D721Med (cell line): ENCODE measurements around the gene GGPS1.
"Not testable (repeated sequence)": the region's sequence is repeated elsewhere in the genome, so short reads cannot be mapped to it uniquely, and the experiment has no call there.

Experiments
- DNase-seq: peaks from one replicate; pipeline ENCODE4 v3.0.0; 2011; ENCODE audit warnings: low spot score; ENCODE audit not compliant: insufficient read length
- FAIRE-seq: peaks from 2 replicates; lab custom pipeline; 2011; peaks lifted over from hg19 to GRCh38; lab: Jason Lieb, UNC
- TF ChIP-seq, protein P1 (sequence below): IDR thresholded peaks from 2 replicates; pipeline ENCODE4 v1.5.1; 2012; ENCODE audit warnings: mild to moderate bottlenecking, control low read depth; ENCODE audit not compliant: insufficient read depth; ENCODE audit errors: missing control alignments

Gene GGPS1

GRCh38 chr1:235328271-235329138 is at the start of gene GGPS1:
GGPS1 (plus strand) TSS chr1:235328570; CDS start chr1:235335265, 6,695 bp downstream.
- TF ChIP-seq, protein P1, sequence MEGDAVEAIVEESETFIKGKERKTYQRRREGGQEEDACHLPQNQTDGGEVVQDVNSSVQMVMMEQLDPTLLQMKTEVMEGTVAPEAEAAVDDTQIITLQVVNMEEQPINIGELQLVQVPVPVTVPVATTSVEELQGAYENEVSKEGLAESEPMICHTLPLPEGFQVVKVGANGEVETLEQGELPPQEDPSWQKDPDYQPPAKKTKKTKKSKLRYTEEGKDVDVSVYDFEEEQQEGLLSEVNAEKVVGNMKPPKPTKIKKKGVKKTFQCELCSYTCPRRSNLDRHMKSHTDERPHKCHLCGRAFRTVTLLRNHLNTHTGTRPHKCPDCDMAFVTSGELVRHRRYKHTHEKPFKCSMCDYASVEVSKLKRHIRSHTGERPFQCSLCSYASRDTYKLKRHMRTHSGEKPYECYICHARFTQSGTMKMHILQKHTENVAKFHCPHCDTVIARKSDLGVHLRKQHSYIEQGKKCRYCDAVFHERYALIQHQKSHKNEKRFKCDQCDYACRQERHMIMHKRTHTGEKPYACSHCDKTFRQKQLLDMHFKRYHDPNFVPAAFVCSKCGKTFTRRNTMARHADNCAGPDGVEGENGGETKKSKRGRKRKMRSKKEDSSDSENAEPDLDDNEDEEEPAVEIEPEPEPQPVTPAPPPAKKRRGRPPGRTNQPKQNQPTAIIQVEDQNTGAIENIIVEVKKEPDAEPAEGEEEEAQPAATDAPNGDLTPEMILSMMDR: no peak
- DNase-seq (no peak), FAIRE-seq (peak; percentile 88)

DNA sequence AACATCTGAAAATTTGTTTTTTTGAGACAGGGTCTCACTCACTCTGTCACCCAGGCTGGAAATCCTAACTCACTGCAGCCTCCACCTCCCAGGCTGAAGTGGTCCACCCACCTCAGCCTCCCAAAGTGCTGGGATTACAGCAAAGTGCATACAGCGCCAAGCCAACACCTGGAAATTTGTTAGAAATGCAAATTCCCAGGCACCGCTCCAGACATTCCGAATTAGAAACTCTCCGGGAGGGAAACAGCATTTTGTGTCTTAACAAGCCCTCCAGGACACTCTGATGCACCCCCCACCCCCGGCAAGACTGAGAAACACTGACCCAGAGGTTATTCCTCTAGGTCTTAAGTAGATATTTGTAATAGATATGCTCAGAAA is 49.5 kb upstream of the GGPS1 start:
- FAIRE-seq (no peak), DNase-seq (no peak)
- TF ChIP-seq, protein P1: no peak

DNA sequence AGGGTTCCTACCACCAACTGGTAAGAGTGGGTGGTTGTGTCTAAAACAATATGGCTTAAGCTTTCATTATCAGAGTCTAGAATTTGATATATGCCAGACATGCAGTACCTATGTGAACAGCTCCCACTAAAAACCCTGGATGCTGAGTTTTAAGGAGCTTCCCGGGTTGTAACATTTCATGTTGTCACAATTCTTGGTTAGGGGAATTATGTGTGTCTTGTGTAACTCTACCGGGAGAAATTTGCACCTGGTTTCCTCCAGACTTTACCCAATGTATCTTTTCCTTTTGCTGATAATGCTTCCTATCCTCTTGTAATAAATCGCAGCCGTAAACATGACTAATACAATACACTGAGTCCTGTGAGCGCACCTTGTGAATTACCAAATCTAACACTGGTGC is 48.7 kb upstream of the GGPS1 start:
- no peak for FAIRE-seq
- DNase-seq: no peak
- TF ChIP-seq, protein P1: no peak

- FAIRE-seq (no peak), DNase-seq (no peak)
- TF ChIP-seq, protein P1: no peak
Measured at GRCh38 chr1:235280467-235280866, 47.9 kb upstream of the GGPS1 start.

- DNase-seq, FAIRE-seq: not testable (repeated sequence)
Measured at GRCh38 chr1:235283636-235284035, 44.7 kb upstream of the GGPS1 start.

DNA sequence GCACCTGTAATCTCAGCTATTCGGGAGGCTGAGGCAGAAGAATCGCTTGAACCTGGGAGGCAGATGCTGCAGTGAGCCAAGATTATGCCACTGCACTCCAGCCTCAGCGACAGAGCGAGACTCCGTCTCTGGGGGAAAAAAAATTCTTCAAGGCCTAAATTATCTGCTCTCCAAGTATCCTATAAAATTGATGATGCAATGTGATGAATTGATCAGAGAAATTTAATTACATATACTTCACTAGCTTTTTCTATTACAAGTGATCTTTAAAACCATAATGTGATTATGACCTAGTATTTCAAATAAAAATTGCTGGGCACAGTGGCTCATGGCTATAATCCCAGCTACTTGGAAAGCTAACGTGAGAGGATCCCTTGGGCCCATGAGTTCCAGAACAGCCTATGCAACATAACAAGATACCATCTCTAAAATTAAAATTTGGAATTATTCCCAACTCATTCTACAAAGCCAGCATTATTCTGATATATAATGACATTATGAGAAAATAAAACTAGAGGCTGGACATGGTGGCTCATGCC is 44.1 kb upstream of the GGPS1 start:
- FAIRE-seq: peak; percentile 84
- TF ChIP-seq, protein P1: no peak
- DNase-seq: no peak

GRCh38 chr1:235286667-235287066 is 41.7 kb upstream of the GGPS1 start:
- TF ChIP-seq, protein P1: no peak
- no peak for DNase-seq
- FAIRE-seq: no peak
